ENCODE results near the gene GALNT14. TPM values are rescaled to one million over a fixed set of nuclear protein-coding genes. Genes with fewer than 3 reads are reported as not detected.
"Not testable (repeated sequence)": the region's sequence is repeated elsewhere in the genome, so short reads cannot be mapped to it uniquely, and the experiment has no call there.

The GALNT14 gene, protein sequence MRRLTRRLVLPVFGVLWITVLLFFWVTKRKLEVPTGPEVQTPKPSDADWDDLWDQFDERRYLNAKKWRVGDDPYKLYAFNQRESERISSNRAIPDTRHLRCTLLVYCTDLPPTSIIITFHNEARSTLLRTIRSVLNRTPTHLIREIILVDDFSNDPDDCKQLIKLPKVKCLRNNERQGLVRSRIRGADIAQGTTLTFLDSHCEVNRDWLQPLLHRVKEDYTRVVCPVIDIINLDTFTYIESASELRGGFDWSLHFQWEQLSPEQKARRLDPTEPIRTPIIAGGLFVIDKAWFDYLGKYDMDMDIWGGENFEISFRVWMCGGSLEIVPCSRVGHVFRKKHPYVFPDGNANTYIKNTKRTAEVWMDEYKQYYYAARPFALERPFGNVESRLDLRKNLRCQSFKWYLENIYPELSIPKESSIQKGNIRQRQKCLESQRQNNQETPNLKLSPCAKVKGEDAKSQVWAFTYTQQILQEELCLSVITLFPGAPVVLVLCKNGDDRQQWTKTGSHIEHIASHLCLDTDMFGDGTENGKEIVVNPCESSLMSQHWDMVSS
- 0.45 TPM for total RNA-seq
- long read RNA-seq = 0 reads

- peak; percentile 86 for ATAC-seq
- intact Hi-C loops (cut with micrococcal nuclease) = no loop called here
Observed at GRCh38 chr2:31138037-31138962, at the start of gene GALNT14. GALNT14 (minus strand) TSS chr2:31138440; CDS start chr2:31138086, 354 bp downstream.

DNA sequence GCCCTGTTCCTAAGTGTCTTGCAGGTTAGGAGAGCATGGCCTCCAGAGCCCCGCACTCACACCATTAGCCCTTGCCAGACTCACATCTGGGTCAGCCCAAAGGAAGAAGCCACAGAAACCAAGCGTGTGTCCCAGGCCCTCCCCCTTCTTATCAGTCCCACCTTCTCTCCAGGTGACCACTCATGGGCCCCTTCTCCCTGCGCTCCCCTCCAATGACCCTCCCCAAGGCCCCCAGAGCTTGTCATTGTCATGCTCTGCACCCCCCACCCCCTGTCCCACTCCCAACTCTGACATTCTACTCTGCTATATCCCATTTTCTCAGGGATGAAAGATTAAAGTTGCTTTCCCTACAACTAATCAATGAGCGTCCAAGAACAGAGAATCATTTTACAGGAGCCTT, 48.9 kb upstream of the GALNT14 start:
- DNase-seq = no peak
- ATAC-seq = no peak
- intact Hi-C loops (cut with micrococcal nuclease) = no loop called here

More at GRCh38 chr2:31138037-31138962, at the start of gene GALNT14:
- peak; percentile 70 for DNase-seq

- ATAC-seq; intact Hi-C loops (cut with micrococcal nuclease): not testable (repeated sequence)
Observed at GRCh38 chr2:31183973-31184372, 45.7 kb upstream of the GALNT14 start.

DNA sequence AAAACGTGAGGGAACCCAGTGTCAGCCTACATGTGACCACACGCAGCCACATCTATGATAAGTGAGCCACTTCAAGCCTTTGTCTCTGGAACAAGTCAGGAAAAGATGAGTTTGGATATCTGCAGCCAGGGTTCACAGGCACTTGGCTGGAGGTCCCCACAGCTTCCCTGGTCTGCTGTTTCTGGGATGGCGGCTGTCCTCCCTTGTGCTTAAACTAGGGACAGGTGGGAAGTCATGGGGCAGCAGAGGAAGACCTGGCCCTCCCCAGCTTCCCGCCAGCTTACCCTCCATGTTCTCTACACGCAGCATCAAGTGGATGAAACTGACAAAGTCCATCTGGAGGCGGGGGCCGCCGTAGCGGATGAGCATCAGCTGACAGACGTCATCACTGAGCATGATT, 38.5 kb upstream of the GALNT14 start:
- ATAC-seq (no peak), DNase-seq (no peak)
- intact Hi-C loops (cut with micrococcal nuclease) = no loop called here

More at GRCh38 chr2:31183973-31184372, 45.7 kb upstream of the GALNT14 start:
- not testable (repeated sequence) for DNase-seq

DNA sequence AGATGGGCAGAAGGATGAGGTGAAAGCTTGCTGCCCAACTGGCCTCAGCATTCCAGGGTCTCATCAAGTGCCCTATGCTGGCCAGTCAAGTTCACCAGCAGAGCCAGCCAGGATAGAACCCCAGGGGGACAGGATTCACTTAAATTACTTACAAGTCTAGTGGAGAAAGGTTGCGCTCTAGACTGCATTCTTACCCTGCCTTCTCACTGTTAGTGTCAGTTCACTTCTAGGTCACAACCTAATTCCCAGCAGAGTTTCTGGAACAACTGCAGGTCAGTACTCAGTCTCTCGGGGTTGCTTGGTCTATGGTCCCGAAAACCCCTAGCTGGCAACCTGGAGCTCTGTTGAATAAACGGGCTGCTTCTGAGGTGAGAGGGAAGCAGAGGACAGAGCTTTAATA, 32.9 kb upstream of the GALNT14 start:
- DNase-seq (no peak), ATAC-seq (no peak)
- intact Hi-C loops (cut with micrococcal nuclease) = loop anchor here (5.0 kb wide), 1 partner anchor 459 kb away; no protein-coding TSS in a partner anchor

DNA sequence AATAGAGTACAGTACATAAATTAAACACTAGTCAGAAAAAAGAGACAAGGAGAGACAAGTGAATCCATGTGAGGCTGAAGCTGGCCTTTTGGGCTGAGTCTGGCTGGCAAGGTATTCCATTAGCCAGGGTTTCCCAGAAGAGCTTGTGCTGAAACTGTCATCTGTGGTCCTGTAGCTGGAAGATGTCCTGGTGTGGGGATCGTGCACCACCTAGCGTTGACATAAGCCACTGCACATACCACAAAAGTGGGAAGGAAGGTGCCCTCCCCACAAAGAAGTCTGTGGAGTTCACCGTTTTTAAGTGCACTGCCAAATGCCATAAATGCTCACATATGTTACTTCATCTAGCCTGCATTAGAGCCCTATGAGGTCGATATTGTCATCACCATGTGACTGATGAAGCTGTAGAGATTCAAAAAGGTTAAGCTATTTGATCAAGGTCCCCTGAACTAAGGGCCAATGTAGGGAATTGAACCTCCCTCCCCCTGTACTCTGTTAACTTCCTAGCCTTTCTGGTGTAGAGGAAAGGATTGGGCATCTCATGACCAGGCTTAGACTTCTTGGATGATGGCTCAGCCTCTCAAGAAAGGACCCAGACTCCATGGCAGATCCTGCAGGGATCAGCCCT, 31.9 kb upstream of the GALNT14 start:
- intact Hi-C loops (cut with micrococcal nuclease) = loop anchor here (5.0 kb wide), 1 partner anchor 458 kb away; no protein-coding TSS in a partner anchor
- DNase-seq (peak; percentile 62), ATAC-seq (peak; percentile 90)

DNA sequence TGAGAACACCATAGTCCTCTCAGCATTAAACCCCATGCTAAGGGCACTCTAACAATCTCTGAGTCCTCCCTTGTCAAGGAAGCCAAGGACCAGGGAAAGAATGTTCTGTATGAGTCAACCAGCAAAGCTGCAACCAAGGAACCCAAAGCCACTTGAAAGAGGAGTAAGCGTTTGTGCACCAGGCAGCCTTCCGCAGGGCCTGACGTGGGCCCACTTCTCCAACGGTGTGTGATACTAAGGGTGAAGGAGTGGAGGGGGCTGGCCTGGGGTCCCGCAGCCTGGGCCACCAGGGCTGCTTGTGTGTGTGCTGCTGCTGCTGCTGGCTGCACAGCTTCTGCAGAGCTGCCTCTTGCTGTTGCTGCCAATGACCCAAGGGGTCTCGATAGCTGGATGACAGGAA, 30.1 kb upstream of the GALNT14 start:
- no peak for DNase-seq
- intact Hi-C loops (cut with micrococcal nuclease) = no loop called here

GRCh38 chr2:31166925-31167324, 28.7 kb upstream of the GALNT14 start:
- no peak for DNase-seq
- intact Hi-C loops (cut with micrococcal nuclease) = no loop called here
- no peak for ATAC-seq

More for the DNA sequence above, 30.1 kb upstream of the GALNT14 start:
- ATAC-seq = no peak

GRCh38 chr2:31163011-31163539, 24.8 kb upstream of the GALNT14 start:
- DNase-seq (no peak), ATAC-seq (no peak)
- intact Hi-C loops (cut with micrococcal nuclease) = no loop called here

- DNase-seq (no peak), ATAC-seq (no peak)
- intact Hi-C loops (cut with micrococcal nuclease) = no loop called here
Observed at GRCh38 chr2:31161637-31162036, 23.4 kb upstream of the GALNT14 start.

DNA sequence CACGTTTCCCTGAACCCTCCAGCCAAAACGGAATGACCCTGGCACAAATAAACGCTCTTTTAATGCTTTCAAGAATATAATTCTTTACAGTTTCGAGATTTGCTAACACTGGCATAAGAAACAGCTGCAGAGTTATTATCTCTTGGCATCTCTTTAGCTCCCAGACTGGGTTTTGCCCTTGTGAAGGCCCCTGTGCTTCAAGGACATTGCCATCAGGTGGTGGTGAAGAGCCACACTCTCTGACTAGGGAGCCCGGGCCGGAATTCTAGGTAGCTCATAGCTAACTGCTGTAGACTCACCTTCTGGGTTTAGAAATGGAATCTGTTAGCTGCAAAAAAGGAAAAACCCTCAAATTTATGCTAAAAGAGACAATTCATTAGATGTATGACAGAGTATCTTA, 13.3 kb upstream of the GALNT14 start:
- intact Hi-C loops (cut with micrococcal nuclease) = no loop called here
- ATAC-seq (no peak), DNase-seq (no peak)

GRCh38 chr2:31150120-31150670, 12.0 kb upstream of the GALNT14 start:
- no peak for ATAC-seq
- intact Hi-C loops (cut with micrococcal nuclease) = no loop called here

DNA sequence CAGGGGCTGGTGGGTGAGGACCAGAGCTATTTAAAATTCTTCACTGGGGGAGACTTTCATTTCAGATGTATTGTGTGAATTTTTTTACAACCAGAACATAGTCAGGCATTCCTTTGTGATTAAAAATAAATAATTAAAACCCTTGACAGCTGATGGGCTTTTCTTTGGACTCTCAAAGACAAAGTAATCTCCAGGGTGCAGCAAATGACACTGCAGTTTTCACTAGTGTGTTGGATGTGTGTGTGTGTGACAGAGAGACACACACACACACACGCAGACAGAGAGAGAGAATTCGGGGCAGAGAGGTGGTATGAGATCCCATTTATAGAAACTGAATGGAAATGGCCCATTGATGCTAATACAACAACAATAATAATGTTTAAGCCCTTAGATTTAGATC, 10.3 kb upstream of the GALNT14 start:
- ATAC-seq = no peak
- DNase-seq = no peak
- intact Hi-C loops (cut with micrococcal nuclease) = no loop called here

More at GRCh38 chr2:31150120-31150670, 12.0 kb upstream of the GALNT14 start:
- no peak for DNase-seq

GRCh38 chr2:31147645-31148044, 9.4 kb upstream of the GALNT14 start:
- intact Hi-C loops (cut with micrococcal nuclease) = no loop called here
- ATAC-seq = no peak
- DNase-seq = no peak

DNA sequence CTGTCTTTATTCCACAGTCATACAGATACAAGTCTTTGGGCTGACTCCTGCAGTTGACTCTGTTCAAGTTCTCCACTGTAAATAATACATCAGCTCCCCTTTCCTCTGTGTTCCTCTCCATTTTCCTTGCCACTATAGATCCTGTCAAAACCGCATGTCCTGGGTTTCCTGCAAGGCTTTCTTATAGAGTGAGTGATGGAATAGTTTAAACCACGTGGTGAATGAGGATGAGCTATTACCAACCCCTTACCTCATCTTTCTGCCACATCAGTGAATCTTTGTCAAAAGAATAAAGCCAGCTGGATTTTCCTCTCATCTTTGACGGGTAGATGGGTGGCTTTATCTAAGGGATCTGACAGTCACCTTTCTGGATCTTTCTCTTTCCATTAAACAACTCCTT, 3.9 kb upstream of the GALNT14 start:
- DNase-seq (no peak), ATAC-seq (no peak)
- intact Hi-C loops (cut with micrococcal nuclease) = no loop called here

- intact Hi-C loops (cut with micrococcal nuclease) = no loop called here
- no peak for DNase-seq
- no peak for ATAC-seq
Observed at GRCh38 chr2:31141443-31142085, 3.3 kb upstream of the GALNT14 start.

GRCh38 chr2:31140151-31140550, 1.9 kb upstream of the GALNT14 start:
- DNase-seq (no peak), ATAC-seq (no peak)
- intact Hi-C loops (cut with micrococcal nuclease) = no loop called here

DNA sequence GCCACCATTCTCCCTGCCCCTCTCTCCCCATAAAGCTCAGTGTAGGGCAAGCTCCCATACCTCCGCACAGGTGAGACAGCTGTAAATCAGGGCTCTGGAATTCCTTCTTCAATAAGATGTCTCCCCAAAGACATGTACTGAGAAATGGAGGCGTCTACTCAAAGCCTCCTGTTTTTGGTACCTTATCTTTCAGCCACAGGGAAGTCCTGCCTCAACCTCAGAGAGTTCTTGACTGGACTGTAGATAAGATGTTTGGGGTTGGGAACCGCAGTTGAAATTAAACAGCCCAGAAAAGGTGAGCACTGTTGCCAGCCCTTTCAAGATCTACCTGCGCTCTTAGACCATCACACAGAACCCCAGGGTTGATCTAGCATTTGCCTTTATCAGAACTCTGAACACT, 1.4 kb upstream of the GALNT14 start:
- intact Hi-C loops (cut with micrococcal nuclease) = no loop called here
- ATAC-seq (no peak), DNase-seq (no peak)

Data from left ventricle myocardium superior (tissue), 1 donor.